MV-4-11 (cell line): Measurements from ENCODE around the gene POLK.
A peak's percentile ranks its signal among the peaks of the same experiment; 100 is the strongest.
"Not testable (repeated sequence)": the region's sequence is repeated elsewhere in the genome, so short reads cannot be mapped to it uniquely, and the experiment has no call there.

Source experiments
- DNase-seq: peaks from one replicate; lab custom pipeline; 2025; lab: John Stamatoyannopoulos, UW

POLK gene

DNA sequence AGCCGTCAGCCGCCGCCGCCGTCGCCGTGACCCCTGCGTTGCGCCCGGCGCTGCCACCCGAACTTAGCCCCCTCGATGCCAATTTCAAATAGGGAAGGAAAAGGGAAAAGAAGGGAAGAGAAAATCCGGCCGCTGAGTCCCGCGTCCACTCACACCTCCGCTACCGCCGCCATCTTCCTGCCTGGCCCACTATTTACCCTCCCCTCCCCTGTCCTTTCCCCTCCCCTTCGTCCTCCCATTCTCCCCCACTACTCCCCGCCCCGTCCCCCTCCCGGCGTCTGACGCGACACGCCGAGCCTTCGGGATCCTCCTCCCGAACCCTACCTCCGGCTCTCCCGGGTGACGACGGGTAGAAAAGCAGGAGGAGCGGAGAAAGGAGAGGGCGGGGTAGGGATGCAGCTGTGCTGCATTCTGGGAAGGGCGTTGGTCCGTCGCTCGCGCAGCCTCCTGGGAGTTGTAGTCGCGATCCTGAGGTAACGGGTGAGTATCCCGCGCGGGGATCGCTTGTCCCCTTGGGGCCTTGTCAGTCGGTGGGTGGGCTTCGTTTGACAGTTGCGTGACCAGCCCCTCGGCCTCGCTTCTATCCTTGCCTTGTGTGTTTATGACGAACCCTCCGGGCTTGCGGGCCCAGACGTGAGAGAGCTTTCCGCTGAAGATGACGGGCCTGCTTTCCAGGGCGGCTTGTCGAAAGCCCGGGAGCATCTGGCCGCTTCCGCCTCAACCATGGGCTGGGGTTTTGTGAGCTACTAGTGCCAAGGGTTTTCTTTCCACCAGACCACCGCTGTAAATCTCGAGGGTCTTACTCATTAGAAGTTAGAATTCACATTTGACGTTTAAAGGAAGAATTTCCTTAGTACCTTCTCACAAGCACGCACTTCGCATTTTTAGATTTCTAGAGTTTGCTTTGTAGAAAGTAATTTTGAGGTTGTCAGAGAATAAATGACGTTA is at the start of gene POLK, which contains the start of gene CERT1:
TSS of gene POLK (plus strand) at position 457 of the 948 bp plus-strand sequence.
TSS of gene CERT1 (minus strand) at position 195 of the 948 bp plus-strand sequence. CDS start 422 bp downstream, outside the sequence.
- peak; percentile 96 for DNase-seq

GRCh38 chr5:75463726-75464125 is 48.0 kb upstream of the POLK start:
- no peak for DNase-seq

DNA sequence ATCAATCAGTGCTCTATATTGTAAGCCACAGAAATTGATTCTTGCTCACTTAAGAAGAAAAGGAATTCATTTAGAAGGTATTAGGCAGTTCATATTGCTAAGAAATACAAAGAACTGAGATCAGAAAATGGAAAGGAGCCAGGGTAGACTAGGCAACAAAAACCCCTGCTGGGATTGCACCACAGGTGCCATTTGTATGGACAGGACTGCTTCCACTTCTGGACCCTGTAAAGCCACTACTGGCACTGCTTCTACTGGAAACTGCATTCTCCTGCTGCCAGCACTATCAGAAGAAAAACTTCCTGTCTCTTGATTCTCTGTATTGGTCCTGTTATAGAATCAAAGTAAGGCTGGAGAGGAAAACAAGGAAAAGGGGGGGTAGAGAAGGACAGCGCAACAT is 46.2 kb upstream of the POLK start:
- no peak for DNase-seq

GRCh38 chr5:75466006-75466716 is 45.5 kb upstream of the POLK start:
- DNase-seq = no peak

DNA sequence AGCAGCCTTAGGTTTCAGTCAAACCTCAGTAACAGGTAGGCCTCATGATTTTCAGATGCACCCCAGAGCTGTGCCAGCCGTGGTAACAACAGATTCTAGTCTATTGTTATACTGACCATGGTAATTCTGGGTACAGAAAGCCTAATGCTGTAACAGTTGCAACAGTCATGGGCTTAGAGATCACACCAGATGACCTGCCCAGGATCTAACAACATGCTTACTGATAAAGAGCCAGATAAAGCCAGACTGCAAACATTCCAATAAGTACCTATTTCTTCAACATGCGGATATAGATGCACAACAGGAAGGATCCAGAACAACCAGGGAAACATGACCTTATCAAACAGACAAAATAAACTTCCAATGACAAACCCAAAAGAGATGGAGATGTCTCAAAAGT is 43.1 kb upstream of the POLK start:
- DNase-seq = no peak

- no peak for DNase-seq
These were observed 42.7 kb upstream of the POLK start for GRCh38 chr5:75469017-75469416.

DNA sequence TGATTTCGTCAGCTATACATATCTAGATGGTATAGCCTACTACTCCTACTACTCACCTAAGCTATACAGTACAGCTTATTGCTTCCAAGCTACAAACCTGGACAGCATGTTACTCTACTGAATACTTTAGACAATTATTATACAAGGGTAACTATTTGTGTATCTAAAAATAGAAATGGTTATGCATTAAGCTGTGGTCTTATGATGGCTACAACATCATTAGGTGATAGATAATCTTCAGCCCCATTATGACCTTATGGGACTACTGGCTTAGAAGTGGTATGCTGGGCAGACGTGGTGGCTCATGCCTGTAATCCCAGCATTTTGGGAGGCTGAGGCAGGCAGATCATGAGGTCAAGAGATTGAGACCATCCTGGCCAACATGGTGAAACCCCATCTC is 40.5 kb upstream of the POLK start:
- DNase-seq = no peak

GRCh38 chr5:75472973-75473372 is 38.7 kb upstream of the POLK start:
- no peak for DNase-seq

GRCh38 chr5:75473463-75473862 is 38.2 kb upstream of the POLK start:
- DNase-seq = no peak

GRCh38 chr5:75475364-75475763 is 36.3 kb upstream of the POLK start:
- no peak for DNase-seq

DNA sequence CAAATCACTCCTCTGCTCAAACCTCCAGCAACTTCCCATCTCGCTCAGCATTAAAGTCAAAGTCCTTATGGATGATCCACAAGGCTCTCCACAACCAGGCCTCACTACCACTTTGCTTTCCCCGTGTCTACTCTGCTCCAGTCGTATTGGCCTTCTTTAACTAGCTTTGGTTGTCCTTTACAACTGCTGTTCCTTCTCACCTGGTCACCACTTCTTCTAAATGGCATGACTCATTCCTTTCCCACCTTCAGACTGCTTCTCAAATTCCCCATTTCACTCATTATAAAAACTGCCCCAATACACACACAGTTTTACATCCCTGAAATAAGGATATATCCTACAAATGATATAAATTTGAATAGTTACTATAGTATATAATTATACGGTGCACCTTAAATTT is 30.7 kb upstream of the POLK start:
- DNase-seq = no peak

DNA sequence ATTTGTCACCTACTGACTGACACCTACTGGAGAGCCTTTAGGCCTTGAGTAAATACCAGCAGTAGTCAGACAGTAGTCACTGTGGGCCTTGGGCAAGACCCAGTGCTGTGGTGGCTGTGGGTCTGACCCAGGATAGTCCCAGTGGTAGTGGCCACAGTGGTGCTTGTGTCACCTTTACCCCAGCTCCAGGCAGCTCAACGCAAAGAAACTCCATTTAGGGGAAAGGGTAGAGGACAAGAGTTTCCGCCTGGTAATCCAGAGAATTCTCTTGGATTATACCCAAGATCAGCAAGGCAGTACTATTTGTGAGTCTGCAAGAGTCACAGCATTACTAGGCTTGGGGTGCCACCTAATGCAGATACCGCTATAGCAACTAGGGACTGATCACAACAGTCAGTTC is 29.2 kb upstream of the POLK start:
- DNase-seq = no peak

DNA sequence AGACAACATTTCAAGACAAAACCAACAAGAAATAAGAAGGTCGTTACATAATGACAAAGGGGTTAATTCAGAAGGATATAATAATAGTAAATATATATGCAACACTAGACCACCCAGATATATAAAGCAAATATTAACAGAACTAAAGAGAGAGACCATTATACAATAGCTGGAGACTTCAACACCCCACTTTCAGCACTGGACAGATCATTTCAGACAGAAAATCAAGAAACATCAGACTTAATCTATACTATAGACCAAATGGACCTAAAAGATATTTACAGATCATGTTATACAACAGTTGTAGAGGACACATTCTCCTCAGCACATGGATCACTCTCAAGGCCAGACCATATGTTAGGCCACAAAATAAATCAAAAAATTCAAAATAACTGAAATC is 27.1 kb upstream of the POLK start:
- no peak for DNase-seq

GRCh38 chr5:75489847-75490246 is 21.8 kb upstream of the POLK start:
- DNase-seq = not testable (repeated sequence)

DNA sequence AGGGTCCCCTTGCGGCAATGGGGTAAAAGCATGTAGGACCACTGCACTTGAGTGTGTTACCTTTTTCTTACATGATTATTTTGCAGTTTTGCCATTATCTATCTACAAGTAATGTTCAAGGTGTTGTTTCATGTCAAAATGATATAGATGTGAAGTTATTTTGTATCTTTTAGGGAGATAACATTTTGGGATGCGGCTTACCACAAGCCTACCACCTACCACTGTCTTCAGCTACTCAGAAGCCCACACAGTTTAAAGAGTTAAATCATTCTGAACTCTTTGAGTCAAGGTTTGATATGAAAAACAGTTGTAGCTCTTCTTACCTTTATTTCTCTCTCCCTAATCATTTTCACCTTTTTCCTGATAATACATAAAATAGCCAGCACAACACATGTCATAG is 20.1 kb upstream of the POLK start:
- DNase-seq = no peak

DNA sequence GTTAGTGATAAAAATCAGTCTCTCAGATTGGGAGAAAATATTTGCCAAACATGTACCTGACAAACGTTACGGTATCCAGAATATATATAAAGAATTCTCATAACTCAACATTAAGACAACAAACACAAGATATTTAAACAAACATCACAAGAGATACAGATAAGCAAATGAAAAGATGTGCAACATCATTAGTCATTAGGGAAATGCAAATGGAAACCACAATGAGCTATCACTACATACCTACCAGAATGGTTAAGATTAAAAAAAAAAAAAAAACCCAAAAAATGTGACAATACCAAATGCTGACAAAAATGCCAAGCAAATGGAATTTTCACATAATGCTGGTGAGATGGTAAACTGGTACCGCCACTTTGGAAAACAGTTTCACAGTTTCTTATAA is 15.7 kb upstream of the POLK start:
- DNase-seq = no peak

DNA sequence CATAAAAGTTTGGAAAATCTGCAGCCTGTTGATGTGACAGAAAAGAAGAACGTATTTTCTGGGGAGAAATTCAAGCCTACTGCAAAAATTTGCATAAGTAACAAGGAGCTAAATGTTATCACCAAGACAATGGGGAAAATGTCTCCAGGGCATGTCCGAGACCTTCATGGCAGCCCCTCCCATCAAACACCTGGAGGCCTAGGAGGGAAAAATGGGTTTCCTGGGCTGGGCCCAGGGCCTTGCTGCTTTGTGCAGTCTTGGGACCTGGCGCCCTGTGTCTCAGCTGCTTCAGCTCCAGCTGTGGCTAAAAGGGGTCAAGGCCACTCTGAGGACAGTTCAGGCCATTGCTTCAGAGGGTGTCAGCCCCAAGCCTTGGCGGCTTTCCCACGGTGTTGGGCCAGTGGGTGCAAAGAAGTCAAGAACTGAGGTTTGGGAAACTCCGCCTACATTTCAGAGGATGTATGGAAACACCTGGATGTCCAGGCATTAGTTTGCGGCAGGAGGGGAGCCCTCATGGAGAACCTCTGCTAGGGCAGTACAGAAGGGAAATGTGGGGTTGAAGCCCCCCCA is 13.4 kb upstream of the POLK start:
- DNase-seq = no peak

DNA sequence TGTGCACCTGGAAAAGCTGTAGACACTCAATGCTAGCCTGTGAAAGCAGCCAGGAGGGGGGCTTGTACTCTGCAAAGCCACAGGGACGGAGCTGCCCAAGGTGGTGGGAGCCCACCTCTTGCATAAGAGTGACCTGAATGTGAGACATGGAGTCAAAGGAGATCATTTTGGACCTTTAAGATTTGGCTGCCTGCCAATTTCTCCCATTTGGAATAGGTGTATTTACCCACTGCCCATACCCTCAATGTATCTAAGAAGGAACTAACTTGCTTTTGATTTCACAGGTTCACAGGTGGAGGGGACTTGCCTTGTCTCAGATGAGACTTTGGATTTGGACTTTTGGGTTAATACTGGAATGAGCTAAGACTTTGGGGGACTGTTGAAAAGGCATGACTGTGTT is 12.8 kb upstream of the POLK start:
- DNase-seq = not testable (repeated sequence)

- not testable (repeated sequence) for DNase-seq
These were observed 6.6 kb upstream of the POLK start for GRCh38 chr5:75505112-75505511.

DNA sequence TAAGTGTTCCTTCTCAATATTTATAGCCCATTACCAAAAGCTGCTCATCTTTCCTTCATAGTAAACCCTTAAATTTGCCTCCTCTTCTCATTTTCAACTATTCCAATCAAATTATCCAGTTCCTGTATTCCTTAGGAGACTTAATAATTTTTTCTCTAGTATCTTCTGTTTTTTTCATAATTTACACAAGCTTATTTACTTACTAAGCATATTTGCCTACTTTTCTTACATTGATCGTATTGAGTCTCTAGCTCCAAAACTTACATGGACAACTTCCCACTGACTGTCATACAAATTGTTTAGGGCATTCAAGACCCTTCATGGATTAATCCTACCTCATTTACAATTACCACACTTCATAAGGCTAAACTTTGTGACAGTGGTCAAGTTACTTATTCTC is 3.9 kb upstream of the POLK start:
- no peak for DNase-seq

DNA sequence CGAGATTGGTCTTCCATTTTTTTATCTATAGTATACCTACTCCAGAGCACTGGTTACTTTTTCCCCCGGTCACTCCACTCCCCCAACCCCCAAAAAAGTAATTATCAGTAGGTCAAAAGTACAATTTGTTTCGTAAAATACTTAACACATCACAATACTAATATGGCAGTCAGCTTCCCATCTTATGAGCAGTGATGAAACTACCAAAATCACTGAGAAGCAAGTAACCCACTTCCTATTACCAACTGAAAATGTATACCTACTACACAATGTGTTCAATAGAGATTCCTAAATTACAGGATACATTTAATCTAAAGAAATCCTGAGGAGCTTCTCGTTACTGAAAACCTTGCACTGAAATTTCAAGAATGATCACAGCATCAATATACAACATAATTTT is 2.1 kb upstream of the POLK start:
- DNase-seq = peak; percentile 42

GRCh38 chr5:75509956-75510355 is 1.7 kb upstream of the POLK start:
- no peak for DNase-seq

DNA sequence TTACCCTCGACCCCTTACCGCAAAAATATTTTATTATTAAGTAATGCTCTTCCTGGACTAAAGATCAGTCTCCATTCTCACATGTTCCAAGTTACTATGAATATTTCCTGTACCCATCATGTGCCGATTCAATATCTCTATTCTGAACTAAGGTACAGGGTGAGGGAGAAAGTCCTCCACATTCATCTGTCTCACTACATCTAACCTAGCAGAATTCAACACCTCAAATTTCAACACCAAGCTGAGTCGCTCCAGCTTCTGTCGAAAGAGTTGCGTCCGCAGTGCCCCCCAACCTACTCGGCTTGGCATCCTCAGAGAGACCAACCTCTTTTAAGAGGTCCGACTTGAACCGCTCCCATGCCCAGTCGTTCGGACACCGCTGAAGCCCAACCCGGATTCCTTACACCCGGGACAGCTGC is 1.3 kb upstream of the POLK start:
- DNase-seq = no peak
